ENCODE results near the gene KRTAP16-1.

GRCh38 chr17:41264599-41264998 is 44.5 kb downstream of the KRTAP16-1 start:
- TF ChIP-seq EZH2 (IDR thresholded peaks at IDR 0.05; ENCODE audit: low read length, unreplicated experiment) (no peak), CTCF (conservative IDR thresholded peaks at IDR 0.05; ENCODE audit: low read depth, low read length) (no peak), EZH2phosphoT487 (IDR thresholded peaks at IDR 0.05; ENCODE audit: borderline replicate concordance, low read length) (no peak)
